HEK293 (cell line): ENCODE results near the gene CKS1B.

Experiments used
- CTCF ChIA-PET: fragments of 350-600 bp; formaldehyde crosslinking; extraction: SDS; loops from one replicate; lab custom pipeline; 2021; ENCODE audit warnings: antibody characterized with exemption; lab: Yijun Ruan, JAX
- POLR2A ChIA-PET: fragments of 300-600 bp; formaldehyde crosslinking; extraction: SDS; loops from one replicate; lab custom pipeline; 2020; ENCODE audit warnings: antibody characterized with exemption, inconsistent platforms; lab: Yijun Ruan, JAX
- H3K27ac ChIP-seq: fragments of 200-500 bp; sonication (Bioruptor generic); 2 replicates; pipeline ENCODE4 v1.5.1; 2014; ENCODE audit warnings: low read depth, low read length, control low read depth, inconsistent platforms; ENCODE audit errors: extremely low read depth
- H3K36me3 ChIP-seq, 2 experiments: fragments of 200-500 bp in 1 of 2; sonication (Bioruptor generic) in 1 of 2; 1 replicate in 1 of 2; 2 replicates in 1 of 2; pipeline ENCODE4 v1.5.1; 2014 to 2017; ENCODE audit warnings: inconsistent platforms in 2 of 2, low read length in 2 of 2; ENCODE audit not compliant: control insufficient read depth in 2 of 2, insufficient read depth in 1 of 2
- H3K4me1 ChIP-seq: fragments of 200-500 bp; sonication (Bioruptor generic); 2 replicates; pipeline ENCODE4 v1.5.1; 2014; ENCODE audit warnings: mild to moderate bottlenecking, low read length, inconsistent platforms; ENCODE audit not compliant: control insufficient read depth, insufficient read depth
- H3K4me3 ChIP-seq: 2 replicates; pipeline ENCODE4 v1.5.1; 2011; ENCODE audit warnings: low read depth, mild to moderate bottlenecking, control low read depth, low read length, moderate library complexity
- H3K9me3 ChIP-seq: fragments of 200-500 bp; sonication (Bioruptor generic); 2 replicates; pipeline ENCODE4 v1.5.1; 2014; ENCODE audit warnings: low read depth, low read length, inconsistent platforms; ENCODE audit not compliant: control insufficient read depth, insufficient read depth
- BCL11A ChIP-seq: fragments of 450-650 bp; formaldehyde crosslinking; IDR thresholded peaks from 2 replicates; pipeline ENCODE4 v1.5.1; 2016; ENCODE audit warnings: low read depth, missing biosample characterization, missing genetic modification characterization
- FEZF1 ChIP-seq: fragments of 450-650 bp; formaldehyde crosslinking; IDR thresholded peaks from 2 replicates; pipeline ENCODE4 v1.5.1; 2016; ENCODE audit warnings: missing biosample characterization, missing genetic modification characterization
- MEIS1 ChIP-seq: sonication (generic); formaldehyde crosslinking; IDR thresholded peaks from 2 replicates; pipeline ENCODE4 v1.8.1; 2022; ENCODE audit warnings: missing genetic modification reagents, mild to moderate bottlenecking, borderline replicate concordance
- MYNN ChIP-seq: fragments of 450-650 bp; formaldehyde crosslinking; IDR thresholded peaks from 2 replicates; pipeline ENCODE4 v1.5.1; 2016; ENCODE audit warnings: missing biosample characterization, missing genetic modification characterization, borderline replicate concordance
- SCRT1 ChIP-seq: fragments of 450-650 bp; formaldehyde crosslinking; IDR thresholded peaks from 2 replicates; pipeline ENCODE4 v1.5.1; 2016; ENCODE audit warnings: missing biosample characterization, missing genetic modification characterization, borderline replicate concordance
- SP7 ChIP-seq: fragments of 450-650 bp; formaldehyde crosslinking; IDR thresholded peaks from 2 replicates; pipeline ENCODE4 v1.5.1; 2016; ENCODE audit warnings: missing biosample characterization, missing genetic modification characterization
- YY1 ChIP-seq: fragments of 450-650 bp; formaldehyde crosslinking; IDR thresholded peaks from 2 replicates; pipeline ENCODE4 v1.5.1; 2018; ENCODE audit warnings: missing biosample characterization, missing genetic modification characterization
- YY2 ChIP-seq: fragments of 450-650 bp; formaldehyde crosslinking; IDR thresholded peaks from 2 replicates; pipeline ENCODE4 v1.5.1; 2016; ENCODE audit warnings: missing biosample characterization, missing genetic modification characterization
- ZBTB20 ChIP-seq: fragments of 450-650 bp; formaldehyde crosslinking; IDR thresholded peaks from 2 replicates; pipeline ENCODE4 v1.5.1; 2016; ENCODE audit warnings: missing biosample characterization, missing genetic modification characterization
- ZBTB48 ChIP-seq: fragments of 450-650 bp; formaldehyde crosslinking; IDR thresholded peaks from 2 replicates; pipeline ENCODE4 v1.5.1; 2016; ENCODE audit warnings: missing biosample characterization, missing genetic modification characterization
- ZNF148 ChIP-seq: fragments of 450-650 bp; formaldehyde crosslinking; IDR thresholded peaks from 2 replicates; pipeline ENCODE4 v1.5.0; 2017; ENCODE audit warnings: missing biosample characterization, missing genetic modification characterization, borderline replicate concordance
- ZNF174 ChIP-seq: fragments of 450-650 bp; formaldehyde crosslinking; IDR thresholded peaks from 2 replicates; pipeline ENCODE4 v1.5.0; 2017; ENCODE audit warnings: missing biosample characterization, mild to moderate bottlenecking, missing genetic modification characterization
- ZNF324 ChIP-seq: fragments of 450-650 bp; formaldehyde crosslinking; IDR thresholded peaks from 2 replicates; pipeline ENCODE4 v1.5.1; 2016; ENCODE audit warnings: missing biosample characterization, missing genetic modification characterization
- ZNF335 ChIP-seq: fragments of 450-650 bp; formaldehyde crosslinking; conservative IDR thresholded peaks from 2 replicates; pipeline ENCODE4 v1.5.1; 2016; ENCODE audit warnings: missing biosample characterization, missing genetic modification characterization
- ZNF571 ChIP-seq: fragments of 450-650 bp; formaldehyde crosslinking; IDR thresholded peaks from 2 replicates; pipeline ENCODE4 v1.5.0; 2017; ENCODE audit warnings: missing biosample characterization, missing genetic modification characterization
- ZNF629 ChIP-seq: fragments of 450-650 bp; formaldehyde crosslinking; IDR thresholded peaks from 2 replicates; pipeline ENCODE4 v1.5.1; 2017; ENCODE audit warnings: missing biosample characterization, missing genetic modification characterization
- TF ChIP-seq, protein P1 (sequence below): fragments of 450-650 bp; IDR thresholded peaks from 2 replicates; pipeline ENCODE4 v1.5.1; 2018; ENCODE audit warnings: missing biosample characterization, mild to moderate bottlenecking, missing genetic modification characterization
- TF ChIP-seq, protein P2 (sequence below): fragments of 450-650 bp; formaldehyde crosslinking; IDR thresholded peaks from 2 replicates; pipeline ENCODE4; 2016; ENCODE audit warnings: missing biosample characterization, missing genetic modification characterization
- TF ChIP-seq, protein P3 (sequence below): fragments of 450-650 bp; formaldehyde crosslinking; optimal IDR thresholded peaks from 2 replicates; pipeline ENCODE3; 2016; ENCODE audit warnings: missing biosample characterization, mild to moderate bottlenecking, missing genetic modification characterization
- TF ChIP-seq, protein P4 (sequence below): fragments of 450-650 bp; formaldehyde crosslinking; IDR thresholded peaks from 2 replicates; pipeline ENCODE4 v1.5.1; 2016; ENCODE audit warnings: missing biosample characterization, missing genetic modification characterization
- TF ChIP-seq, protein P5 (sequence below): fragments of 450-650 bp; IDR thresholded peaks from 2 replicates; pipeline ENCODE4 v1.5.1; 2018; ENCODE audit warnings: missing biosample characterization, missing genetic modification characterization

Gene CKS1B

DNA sequence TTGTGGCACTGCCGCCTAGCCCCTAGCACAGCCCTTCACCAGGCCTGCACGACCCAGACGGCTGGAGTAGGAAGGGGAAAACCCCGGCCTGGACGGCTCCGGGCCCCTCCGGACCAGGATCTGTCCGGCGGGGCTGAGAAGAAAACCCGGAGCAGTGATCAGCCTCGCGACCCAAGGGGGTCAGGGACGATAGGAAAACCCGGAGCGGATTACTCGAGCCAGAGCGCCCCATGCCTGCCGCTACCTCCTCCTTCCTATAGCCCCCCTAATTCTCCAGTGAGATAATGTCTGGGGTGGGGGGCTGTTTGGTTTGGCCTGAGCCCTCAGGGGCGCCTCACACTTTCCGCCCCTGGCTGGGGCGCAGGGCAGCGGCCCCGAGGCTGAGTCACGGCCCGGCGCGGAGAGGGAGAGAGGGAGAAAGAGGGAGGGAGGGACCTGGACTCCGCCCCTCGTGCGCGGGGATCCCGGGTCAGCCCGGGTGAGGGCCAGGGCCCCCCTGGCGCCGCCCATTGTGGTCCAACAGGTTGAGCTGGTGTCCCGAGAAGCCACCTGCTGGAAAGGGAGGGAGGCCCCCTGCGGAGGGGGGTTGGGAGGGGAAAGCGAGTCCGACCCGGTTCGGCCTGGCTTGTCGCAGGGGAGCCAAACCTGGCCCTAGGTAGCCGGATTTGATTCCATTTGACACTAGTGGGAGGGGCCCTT, 26.4 kb downstream of the CKS1B start (continued):
- TF ChIP-seq, protein P1, sequence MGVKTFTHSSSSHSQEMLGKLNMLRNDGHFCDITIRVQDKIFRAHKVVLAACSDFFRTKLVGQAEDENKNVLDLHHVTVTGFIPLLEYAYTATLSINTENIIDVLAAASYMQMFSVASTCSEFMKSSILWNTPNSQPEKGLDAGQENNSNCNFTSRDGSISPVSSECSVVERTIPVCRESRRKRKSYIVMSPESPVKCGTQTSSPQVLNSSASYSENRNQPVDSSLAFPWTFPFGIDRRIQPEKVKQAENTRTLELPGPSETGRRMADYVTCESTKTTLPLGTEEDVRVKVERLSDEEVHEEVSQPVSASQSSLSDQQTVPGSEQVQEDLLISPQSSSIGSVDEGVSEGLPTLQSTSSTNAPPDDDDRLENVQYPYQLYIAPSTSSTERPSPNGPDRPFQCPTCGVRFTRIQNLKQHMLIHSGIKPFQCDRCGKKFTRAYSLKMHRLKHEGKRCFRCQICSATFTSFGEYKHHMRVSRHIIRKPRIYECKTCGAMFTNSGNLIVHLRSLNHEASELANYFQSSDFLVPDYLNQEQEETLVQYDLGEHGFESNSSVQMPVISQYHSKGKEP (tag by site-specific recombination): peak; percentile 79; the same call in 1 of the 2 replicates
- peak; percentile 88 for TF ChIP-seq ZNF629 (tag by site-specific recombination)
- no peak for TF ChIP-seq ZNF174
- TF ChIP-seq BCL11A (tag by site-specific recombination): peak; percentile 98
- TF ChIP-seq YY2 (tag by site-specific recombination): no peak
- TF ChIP-seq ZBTB48 (tag by site-specific recombination): peak; percentile 90
- TF ChIP-seq, protein P2, sequence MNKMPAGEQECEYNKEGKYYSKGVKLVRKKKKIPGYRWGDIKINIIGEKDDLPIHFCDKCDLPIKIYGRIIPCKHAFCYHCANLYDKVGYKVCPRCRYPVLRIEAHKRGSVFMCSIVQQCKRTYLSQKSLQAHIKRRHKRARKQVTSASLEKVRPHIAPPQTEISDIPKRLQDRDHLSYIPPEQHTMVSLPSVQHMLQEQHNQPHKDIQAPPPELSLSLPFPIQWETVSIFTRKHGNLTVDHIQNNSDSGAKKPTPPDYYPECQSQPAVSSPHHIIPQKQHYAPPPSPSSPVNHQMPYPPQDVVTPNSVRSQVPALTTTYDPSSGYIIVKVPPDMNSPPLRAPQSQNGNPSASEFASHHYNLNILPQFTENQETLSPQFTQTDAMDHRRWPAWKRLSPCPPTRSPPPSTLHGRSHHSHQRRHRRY (tag by site-specific recombination): no peak

DNA sequence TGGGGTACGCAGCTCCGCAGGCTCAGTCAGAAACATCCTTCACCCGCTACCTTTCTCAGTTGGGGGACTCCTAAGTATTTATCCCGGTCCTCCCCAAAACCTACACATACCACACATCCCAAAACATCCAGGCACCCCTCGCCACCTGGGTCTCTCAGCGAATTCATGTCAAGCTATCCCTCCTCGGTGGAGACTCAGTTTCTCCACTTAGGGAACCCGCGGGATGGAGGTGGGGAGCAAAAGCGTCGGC, 26.9 kb downstream of the CKS1B start:
- Histone ChIP-seq H3K27ac (peak overlapping the region; percentile 83; the same call in 1 of the 2 replicates), H3K9me3 (no peaks in the 10 kb centered on the region), H3K4me1 (peaks cover 13% of the 10 kb centered on the region)
- POLR2A ChIA-PET: interaction anchor here (0.5 to 2.2 kb wide), 8 partner anchors 10 to 192 kb away, joined by 3 to 14 read pairs (median 4); partner anchors contain the start of genes CKS1B, FLAD1 and PYGO2
- TF ChIP-seq ZBTB20 (tag by site-specific recombination) (peak; percentile 51), ZNF335 (tag by site-specific recombination) (peak; percentile 28; the same call in 1 of the 2 replicates), SCRT1 (tag by site-specific recombination) (peak; percentile 4; the same call in 1 of the 2 replicates), SP7 (tag by site-specific recombination) (no peak)
- TF ChIP-seq, protein P3, sequence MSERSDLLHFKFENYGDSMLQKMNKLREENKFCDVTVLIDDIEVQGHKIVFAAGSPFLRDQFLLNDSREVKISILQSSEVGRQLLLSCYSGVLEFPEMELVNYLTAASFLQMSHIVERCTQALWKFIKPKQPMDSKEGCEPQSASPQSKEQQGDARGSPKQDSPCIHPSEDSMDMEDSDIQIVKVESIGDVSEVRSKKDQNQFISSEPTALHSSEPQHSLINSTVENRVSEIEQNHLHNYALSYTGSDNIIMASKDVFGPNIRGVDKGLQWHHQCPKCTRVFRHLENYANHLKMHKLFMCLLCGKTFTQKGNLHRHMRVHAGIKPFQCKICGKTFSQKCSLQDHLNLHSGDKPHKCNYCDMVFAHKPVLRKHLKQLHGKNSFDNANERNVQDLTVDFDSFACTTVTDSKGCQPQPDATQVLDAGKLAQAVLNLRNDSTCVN (tag by site-specific recombination): peak; percentile 12
- TF ChIP-seq, all 188 proteins: peak for 4
- Histone ChIP-seq H3K36me3 (no peaks in the 10 kb centered on the region), H3K4me3 (peak overlapping the region; percentile 50)
- CTCF ChIA-PET: interaction anchor here (0.5 to 3.0 kb wide), 6 partner anchors 15 to 572 kb away, joined by 3 to 12 read pairs (median 4); no protein-coding TSS in a partner anchor

DNA sequence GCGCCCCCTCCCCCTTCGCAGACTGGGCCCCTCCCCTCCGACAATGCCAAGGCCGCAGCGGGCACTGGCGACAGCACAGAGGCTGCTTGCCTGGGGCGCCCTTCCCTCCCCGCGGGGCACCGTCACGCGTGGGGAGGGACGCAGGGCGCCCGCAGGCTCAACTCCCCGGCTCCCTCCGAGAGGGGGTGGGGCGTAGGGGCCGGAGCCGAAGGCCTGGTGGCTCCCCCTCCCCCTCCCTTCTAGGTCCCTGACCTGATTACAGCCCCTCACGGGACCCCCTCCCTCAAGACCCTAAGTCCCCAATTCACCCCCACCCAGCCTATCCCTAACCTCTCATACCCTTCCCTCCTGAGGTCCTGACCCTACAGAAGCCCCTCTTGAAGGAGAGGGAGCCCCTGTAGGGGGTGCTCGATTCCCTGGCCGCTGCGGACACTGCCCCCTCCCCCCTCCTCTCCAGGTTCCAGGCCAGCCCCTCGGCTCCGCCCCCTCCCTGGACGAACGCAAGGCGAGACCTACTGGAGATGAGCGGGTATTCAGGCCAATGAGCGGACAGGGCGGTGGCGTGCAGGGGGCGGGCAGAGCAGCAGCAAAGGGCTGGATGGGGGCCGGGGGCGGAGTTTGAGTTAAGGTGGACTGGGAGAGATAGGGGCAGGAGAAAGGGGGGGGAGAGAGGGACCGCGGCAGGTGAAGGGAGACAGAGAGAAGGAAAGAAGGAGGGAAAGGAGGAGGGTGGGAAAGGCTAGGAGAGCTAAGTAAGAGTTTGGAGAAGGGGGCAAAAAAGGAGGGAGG, 27.4 kb downstream of the CKS1B start:
- H3K27ac ChIP-seq: peak overlapping the region; percentile 83; the same call in 1 of the 2 replicates
- no peaks in the 10 kb centered on the region for H3K36me3 ChIP-seq
- H3K4me1 ChIP-seq: peaks cover 13% of the 10 kb centered on the region
- POLR2A ChIA-PET: interaction anchor here (0.5 to 2.2 kb wide), 9 partner anchors 10 to 192 kb away, joined by 3 to 14 read pairs (median 4); partner anchors contain the start of genes CKS1B, FLAD1 and PYGO2
- CTCF ChIA-PET: interaction anchor here (0.6 to 3.0 kb wide), 7 partner anchors 10 to 571 kb away, joined by 3 to 12 read pairs (median 4); no protein-coding TSS in a partner anchor
- H3K4me3 ChIP-seq: peak overlapping the region; percentile 50
- H3K9me3 ChIP-seq: no peaks in the 10 kb centered on the region
- TF ChIP-seq ZNF324: peak; percentile 51; the same call in 1 of the 2 replicates
- TF ChIP-seq ZNF148: no peak
- no peak for TF ChIP-seq MEIS1
- TF ChIP-seq ZNF571: no peak
- TF ChIP-seq FEZF1 (tag by site-specific recombination): no peak
- no peak for TF ChIP-seq YY1 (tag by site-specific recombination)
- TF ChIP-seq, protein P4, sequence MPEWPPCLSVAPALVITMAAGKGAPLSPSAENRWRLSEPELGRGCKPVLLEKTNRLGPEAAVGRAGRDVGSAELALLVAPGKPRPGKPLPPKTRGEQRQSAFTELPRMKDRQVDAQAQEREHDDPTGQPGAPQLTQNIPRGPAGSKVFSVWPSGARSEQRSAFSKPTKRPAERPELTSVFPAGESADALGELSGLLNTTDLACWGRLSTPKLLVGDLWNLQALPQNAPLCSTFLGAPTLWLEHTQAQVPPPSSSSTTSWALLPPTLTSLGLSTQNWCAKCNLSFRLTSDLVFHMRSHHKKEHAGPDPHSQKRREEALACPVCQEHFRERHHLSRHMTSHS: no peak
- TF ChIP-seq, protein P5, sequence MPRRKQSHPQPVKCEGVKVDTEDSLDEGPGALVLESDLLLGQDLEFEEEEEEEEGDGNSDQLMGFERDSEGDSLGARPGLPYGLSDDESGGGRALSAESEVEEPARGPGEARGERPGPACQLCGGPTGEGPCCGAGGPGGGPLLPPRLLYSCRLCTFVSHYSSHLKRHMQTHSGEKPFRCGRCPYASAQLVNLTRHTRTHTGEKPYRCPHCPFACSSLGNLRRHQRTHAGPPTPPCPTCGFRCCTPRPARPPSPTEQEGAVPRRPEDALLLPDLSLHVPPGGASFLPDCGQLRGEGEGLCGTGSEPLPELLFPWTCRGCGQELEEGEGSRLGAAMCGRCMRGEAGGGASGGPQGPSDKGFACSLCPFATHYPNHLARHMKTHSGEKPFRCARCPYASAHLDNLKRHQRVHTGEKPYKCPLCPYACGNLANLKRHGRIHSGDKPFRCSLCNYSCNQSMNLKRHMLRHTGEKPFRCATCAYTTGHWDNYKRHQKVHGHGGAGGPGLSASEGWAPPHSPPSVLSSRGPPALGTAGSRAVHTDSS: no peak; the same call in 1 of the 2 replicates
- TF ChIP-seq MYNN (tag by site-specific recombination): 0 out of 2 replicates have a peak, but pooled peaks have one; percentile 19
